Endothelial cell of umbilical vein (primary cell): Measurements from ENCODE around the gene COX7A1. TPM values are rescaled to one million over a fixed set of nuclear protein-coding genes. Genes with fewer than 3 reads are reported as not detected.

Experiments used
- BruUV-seq: library from RNA; stranded (reverse); fragments of 400-500 nt; replicated peaks from 2 replicates; lab custom pipeline; 2021; lab: Mats Ljungman, UMichigan
- CTCF ChIA-PET: fragments of 300-600, 350-600 bp; sonication (Branson Sonifier 250); formaldehyde crosslinking; loops from one replicate; lab custom pipeline; 2021; ENCODE audit warnings: antibody characterized with exemption, inconsistent platforms; lab: Charles Lee
- POLR2A ChIA-PET: fragments of 300-600, 350-600 bp; sonication (Branson Sonifier 250); formaldehyde crosslinking; loops from one replicate; lab custom pipeline; 2021; ENCODE audit warnings: antibody characterized with exemption, inconsistent platforms; lab: Charles Lee
- DNase-seq: peaks from one replicate; pipeline ENCODE4 v3.0.0-alpha.2; 2011; ENCODE audit warnings: low read depth, low spot score
- FAIRE-seq: peaks from 2 replicates; lab custom pipeline; 2011; peaks lifted over from hg19 to GRCh38; lab: Jason Lieb, UNC
- H2AFZ ChIP-seq: 2 replicates; pipeline ENCODE4 v1.6.0; 2012; ENCODE audit warnings: low read depth, low read length, control low read depth, inconsistent platforms
- H3K27ac ChIP-seq: 2 replicates; pipeline ENCODE4 v1.5.1; 2011; ENCODE audit warnings: low read depth, mild to moderate bottlenecking, control low read depth, low read length, moderate library complexity; ENCODE audit not compliant: insufficient read depth
- H3K27me3 ChIP-seq, 2 experiments: 2 replicates each; pipeline versions ENCODE4 v1.6.0 to v1.6.1; 2011; ENCODE audit warnings: low read length in 2 of 2, mixed read lengths in 1 of 2; ENCODE audit not compliant: control insufficient read depth in 2 of 2, insufficient read depth in 2 of 2
- H3K36me3 ChIP-seq, 2 experiments: 2 replicates in 1 of 2; 3 replicates in 1 of 2; pipeline ENCODE4 v1.5.1; 2011; ENCODE audit warnings: low read length in 2 of 2, mild to moderate bottlenecking in 1 of 2, moderate library complexity in 1 of 2; ENCODE audit not compliant: control insufficient read depth in 2 of 2, insufficient read depth in 2 of 2; ENCODE audit errors: extremely low read depth in 1 of 2
- H3K4me1 ChIP-seq: 3 replicates; pipeline ENCODE4 v1.5.1; 2011; ENCODE audit warnings: mild to moderate bottlenecking, low read length; ENCODE audit not compliant: control insufficient read depth, insufficient read depth; ENCODE audit errors: extremely low read depth
- H3K4me2 ChIP-seq: 2 replicates; pipeline ENCODE4 v1.6.1; 2011; ENCODE audit warnings: low read length, control low read depth, mixed read lengths; ENCODE audit not compliant: insufficient read depth
- H3K4me3 ChIP-seq, 3 experiments: fragments of 200-600 bp in 1 of 3; sonication (generic), shearing (Covaris generic) in 1 of 3; replicated peaks in 1 of 3; 2 replicates each; pipeline ENCODE4 v1.5.1; 2011 to 2016; ENCODE audit warnings: control low read depth in 3 of 3, low read length in 3 of 3, mild to moderate bottlenecking in 2 of 3, inconsistent platforms in 1 of 3, low read depth in 1 of 3, moderate library complexity in 1 of 3; ENCODE audit not compliant: insufficient read depth in 1 of 3
- H3K79me2 ChIP-seq: 2 replicates; pipeline ENCODE4 v1.6.0; 2012; ENCODE audit warnings: low read length, inconsistent platforms; ENCODE audit not compliant: control insufficient read depth, insufficient read depth
- H3K9ac ChIP-seq: replicated peaks from 2 replicates; pipeline ENCODE3; 2011; ENCODE audit warnings: low read length, control low read depth; ENCODE audit not compliant: insufficient read depth; ENCODE audit errors: extremely low read depth
- H3K9me1 ChIP-seq: replicated peaks from 3 replicates; pipeline ENCODE4 v1.6.0; 2011; ENCODE audit warnings: mild to moderate bottlenecking, low read length; ENCODE audit not compliant: control insufficient read depth, insufficient read depth; ENCODE audit errors: extremely low read depth
- H3K9me3 ChIP-seq: replicated peaks from 2 replicates; pipeline ENCODE4 v1.5.1; 2012; ENCODE audit warnings: low read length, inconsistent platforms; ENCODE audit not compliant: control insufficient read depth, insufficient read depth
- H4K20me1 ChIP-seq: replicated peaks from 2 replicates; pipeline ENCODE3; 2011; ENCODE audit warnings: mild to moderate bottlenecking, low read length; ENCODE audit not compliant: control insufficient read depth, insufficient read depth; ENCODE audit errors: extremely low read depth
- EZH2 ChIP-seq: IDR thresholded peaks from 2 replicates; pipeline ENCODE4 v1.6.1; 2012; ENCODE audit warnings: borderline replicate concordance, low read depth, mild to moderate bottlenecking, moderate library complexity, low read length, inconsistent platforms; ENCODE audit not compliant: severe bottlenecking
- FOS ChIP-seq: IDR thresholded peaks from 2 replicates; pipeline ENCODE4 v1.6.1; 2011; ENCODE audit warnings: mild to moderate bottlenecking, low read length, moderate library complexity, borderline replicate concordance; ENCODE audit not compliant: insufficient read depth
- GATA2 ChIP-seq: IDR thresholded peaks from 2 replicates; pipeline ENCODE4 v1.7.0; 2011; ENCODE audit warnings: low read depth, mild to moderate bottlenecking, moderate library complexity, mixed read lengths, low read length; ENCODE audit not compliant: insufficient read length, insufficient read depth
- JUN ChIP-seq: IDR thresholded peaks from 2 replicates; pipeline ENCODE4 v1.6.1; 2011; ENCODE audit warnings: borderline replicate concordance, low read depth; ENCODE audit not compliant: insufficient read length, insufficient read depth
- MYC ChIP-seq: IDR thresholded peaks from one replicate; pipeline ENCODE4 v1.6.1; 2011; ENCODE audit warnings: mild to moderate bottlenecking, low read depth, low read length
- POLR2A ChIP-seq: IDR thresholded peaks from 2 replicates; pipeline ENCODE4 v1.6.1; 2012; ENCODE audit warnings: low read depth, mild to moderate bottlenecking, control low read depth, low read length
- POLR2AphosphoS5 ChIP-seq: IDR thresholded peaks from 2 replicates; pipeline ENCODE4 v1.6.1; 2012; ENCODE audit warnings: low read depth, mild to moderate bottlenecking, control low read depth, low read length, moderate library complexity; ENCODE audit not compliant: insufficient read depth
- dilution Hi-C: fragments of 300-500 bp; cut with MboI; formaldehyde crosslinking; loops from one replicate; pipeline ENCODE4 v1.15.0; 2019; ENCODE audit warnings: low sequenced_read_pairs; ENCODE audit not compliant: extremely low pct_ligation_motif_present
- intact Hi-C: fragments of 100-400 bp; cut with micrococcal nuclease; formaldehyde crosslinking; loops from one replicate; pipeline ENCODE4 v1.10.0; 2022
- polyA plus RNA-seq, 4 experiments: library from polyadenylated mRNA; depleted of rRNA in 3 of 4; stranded (reverse) in 3 of 4; unstranded in 1 of 4; fragments of >200 nt; gene quantifications; 2 replicates each; pipeline versions ENCODE4 v1.2.1 to v1.2.3, GENCODE V29; 2011 to 2012; ENCODE audit warnings: missing spikeins in 1 of 4
- total RNA-seq: library from RNA; stranded (reverse); gene quantifications from 2 replicates; pipeline ENCODE4 v1.2.3, GENCODE V29; 2021
- TF ChIP-seq, protein P1 (sequence below), 2 donors: IDR thresholded peaks; 1 replicate in 1 of 2; 2 replicates in 1 of 2; pipeline ENCODE4 v1.5.1; 2011; ENCODE audit warnings: low read length in 2 of 2, mild to moderate bottlenecking in 2 of 2, moderate library complexity in 2 of 2, control low read depth in 1 of 2, inconsistent platforms in 1 of 2, low read depth in 1 of 2; ENCODE audit not compliant: insufficient read depth in 1 of 2; ENCODE audit errors: extremely low read depth in 1 of 2
- TF ChIP-seq, protein P2 (sequence below): IDR thresholded peaks from 2 replicates; pipeline ENCODE4 v1.6.1; 2011; ENCODE audit not compliant: insufficient read depth, insufficient read length

The COX7A1 gene
- total and polyA plus RNA-seq, 2 donors (not counting 3 experiments of a cell fraction or from before 2014, with no cell fraction given): 10.6 to 35.2 TPM

DNA sequence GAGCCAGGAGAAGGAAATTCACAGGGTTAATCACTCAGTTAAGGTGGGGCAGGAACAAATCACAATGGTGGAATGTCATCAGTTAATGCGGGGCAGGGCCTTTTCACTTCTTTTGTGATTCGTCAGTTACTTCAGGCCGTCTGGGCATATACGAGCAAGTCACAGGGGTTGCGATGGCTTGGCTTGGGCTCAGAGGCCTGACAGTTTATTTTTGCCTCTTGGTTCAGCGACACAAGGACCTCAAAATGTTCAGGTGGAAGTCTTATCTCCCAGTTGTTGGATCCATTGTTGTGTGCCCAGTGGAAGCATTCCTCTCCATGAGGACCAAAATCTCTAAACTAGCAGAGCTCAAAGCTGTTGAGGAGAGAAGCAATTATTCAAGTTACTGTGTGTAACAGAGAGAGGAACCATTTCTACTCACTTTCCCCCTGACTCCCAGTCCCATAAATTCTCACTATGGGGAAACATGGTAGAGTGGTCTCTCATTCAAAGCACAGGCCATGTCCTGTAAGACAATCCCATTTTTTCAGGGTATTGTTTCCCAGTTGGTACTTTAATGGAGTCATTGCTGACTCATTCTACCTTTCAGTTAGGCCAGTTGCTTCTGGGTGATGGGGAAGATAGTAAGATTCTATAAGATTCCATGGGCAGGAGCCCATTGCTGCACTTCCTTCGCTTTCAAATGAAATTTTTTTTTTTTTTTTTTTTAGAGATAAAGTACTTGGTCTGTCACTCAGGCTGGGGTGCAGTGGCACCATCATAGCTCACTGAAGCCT is 8.8 kb upstream of the COX7A1 start:
- POLR2A ChIA-PET: no interaction called here
- Histone ChIP-seq H3K4me1 (no peaks in the 10 kb centered on the region), H3K27ac (no peak overlapping the region), H3K9me1 (no peaks in the 10 kb centered on the region), H3K9ac (no peak overlapping the region), H4K20me1 (no peaks in the 10 kb centered on the region), H3K4me3 (no peak overlapping the region), H3K79me2 (no peaks in the 10 kb centered on the region), H3K4me2 (no peak overlapping the region), H2AFZ (no peak overlapping the region), H3K9me3 (no peaks in the 10 kb centered on the region), H3K36me3 (no peaks in the 10 kb centered on the region), H3K27me3 (no peaks in the 10 kb centered on the region)
- CTCF ChIA-PET: no interaction called here
- intact Hi-C loops (no loop called here), dilution Hi-C loops (no loop called here)
- TF ChIP-seq MYC (no peak), POLR2A (no peak), JUN (no peak), POLR2AphosphoS5 (no peak), FOS (no peak), EZH2 (no peak), GATA2 (no peak)
- TF ChIP-seq, protein P1, sequence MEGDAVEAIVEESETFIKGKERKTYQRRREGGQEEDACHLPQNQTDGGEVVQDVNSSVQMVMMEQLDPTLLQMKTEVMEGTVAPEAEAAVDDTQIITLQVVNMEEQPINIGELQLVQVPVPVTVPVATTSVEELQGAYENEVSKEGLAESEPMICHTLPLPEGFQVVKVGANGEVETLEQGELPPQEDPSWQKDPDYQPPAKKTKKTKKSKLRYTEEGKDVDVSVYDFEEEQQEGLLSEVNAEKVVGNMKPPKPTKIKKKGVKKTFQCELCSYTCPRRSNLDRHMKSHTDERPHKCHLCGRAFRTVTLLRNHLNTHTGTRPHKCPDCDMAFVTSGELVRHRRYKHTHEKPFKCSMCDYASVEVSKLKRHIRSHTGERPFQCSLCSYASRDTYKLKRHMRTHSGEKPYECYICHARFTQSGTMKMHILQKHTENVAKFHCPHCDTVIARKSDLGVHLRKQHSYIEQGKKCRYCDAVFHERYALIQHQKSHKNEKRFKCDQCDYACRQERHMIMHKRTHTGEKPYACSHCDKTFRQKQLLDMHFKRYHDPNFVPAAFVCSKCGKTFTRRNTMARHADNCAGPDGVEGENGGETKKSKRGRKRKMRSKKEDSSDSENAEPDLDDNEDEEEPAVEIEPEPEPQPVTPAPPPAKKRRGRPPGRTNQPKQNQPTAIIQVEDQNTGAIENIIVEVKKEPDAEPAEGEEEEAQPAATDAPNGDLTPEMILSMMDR (IDR thresholded peaks at IDR 0.05; ENCODE audit: extremely low read depth in 1 of 2, insufficient read depth in 1 of 2, low read depth in 1 of 2, low read length in 2 of 2): no peak
- TF ChIP-seq, protein P2, sequence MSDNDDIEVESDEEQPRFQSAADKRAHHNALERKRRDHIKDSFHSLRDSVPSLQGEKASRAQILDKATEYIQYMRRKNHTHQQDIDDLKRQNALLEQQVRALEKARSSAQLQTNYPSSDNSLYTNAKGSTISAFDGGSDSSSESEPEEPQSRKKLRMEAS: no peak
- BruUV-seq: no TSS peak
- FAIRE-seq: no peak
- no peak for DNase-seq
